GM12873 (cell line): Measurements from ENCODE around the gene ANKRD42.

ENCODE experiments used
- TF ChIP-seq, protein P1 (sequence below): IDR thresholded peaks from 2 replicates; pipeline ENCODE4 v1.5.1; 2012; ENCODE audit warnings: low read depth, mild to moderate bottlenecking, moderate library complexity, low read length, control low read depth; ENCODE audit not compliant: insufficient read depth; ENCODE audit errors: missing control alignments

ANKRD42 gene

DNA sequence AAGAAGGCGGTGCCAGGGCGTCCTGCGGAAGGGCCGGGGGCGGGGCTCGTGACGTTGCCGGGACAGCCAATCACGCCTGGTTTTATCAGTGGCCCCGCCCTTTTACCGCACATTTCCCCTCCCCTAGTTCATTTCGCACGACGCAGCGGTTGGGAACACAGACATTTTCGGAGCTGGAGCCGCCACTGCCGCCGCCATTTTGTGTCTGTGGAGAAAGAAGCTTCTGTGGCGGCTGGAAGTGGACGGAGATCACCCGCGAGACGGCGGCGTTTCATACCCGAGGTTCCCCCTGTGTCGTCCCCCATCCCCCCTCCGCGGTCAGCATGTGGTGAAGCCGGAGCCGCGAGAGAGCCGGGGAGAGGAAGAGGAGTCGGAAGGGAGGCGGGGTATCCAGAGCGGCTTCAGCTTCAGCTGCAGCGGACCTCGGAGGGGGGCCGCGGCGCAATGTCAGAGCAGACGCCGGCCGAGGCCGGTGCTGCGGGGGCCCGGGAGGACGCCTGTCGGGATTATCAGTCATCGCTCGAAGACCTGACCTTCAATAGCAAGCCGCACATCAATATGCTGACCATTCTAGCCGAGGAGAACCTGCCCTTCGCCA, 36.4 kb upstream of the ANKRD42 start, which contains the start of gene PCF11:
Gene PCF11, plus strand, starts transcription at position 136 of the 598 bp plus-strand sequence. Its CDS starts 309 bp downstream, at position 445.
- TF ChIP-seq, protein P1, sequence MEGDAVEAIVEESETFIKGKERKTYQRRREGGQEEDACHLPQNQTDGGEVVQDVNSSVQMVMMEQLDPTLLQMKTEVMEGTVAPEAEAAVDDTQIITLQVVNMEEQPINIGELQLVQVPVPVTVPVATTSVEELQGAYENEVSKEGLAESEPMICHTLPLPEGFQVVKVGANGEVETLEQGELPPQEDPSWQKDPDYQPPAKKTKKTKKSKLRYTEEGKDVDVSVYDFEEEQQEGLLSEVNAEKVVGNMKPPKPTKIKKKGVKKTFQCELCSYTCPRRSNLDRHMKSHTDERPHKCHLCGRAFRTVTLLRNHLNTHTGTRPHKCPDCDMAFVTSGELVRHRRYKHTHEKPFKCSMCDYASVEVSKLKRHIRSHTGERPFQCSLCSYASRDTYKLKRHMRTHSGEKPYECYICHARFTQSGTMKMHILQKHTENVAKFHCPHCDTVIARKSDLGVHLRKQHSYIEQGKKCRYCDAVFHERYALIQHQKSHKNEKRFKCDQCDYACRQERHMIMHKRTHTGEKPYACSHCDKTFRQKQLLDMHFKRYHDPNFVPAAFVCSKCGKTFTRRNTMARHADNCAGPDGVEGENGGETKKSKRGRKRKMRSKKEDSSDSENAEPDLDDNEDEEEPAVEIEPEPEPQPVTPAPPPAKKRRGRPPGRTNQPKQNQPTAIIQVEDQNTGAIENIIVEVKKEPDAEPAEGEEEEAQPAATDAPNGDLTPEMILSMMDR: no peak

GRCh38 chr11:83157594-83158356, 35.7 kb upstream of the ANKRD42 start:
- TF ChIP-seq, protein P1: no peak

GRCh38 chr11:83158357-83158786, 35.1 kb upstream of the ANKRD42 start:
- TF ChIP-seq, protein P1: no peak

- TF ChIP-seq, protein P1: no peak
Measured at GRCh38 chr11:83158965-83159901, 34.3 kb upstream of the ANKRD42 start.

DNA sequence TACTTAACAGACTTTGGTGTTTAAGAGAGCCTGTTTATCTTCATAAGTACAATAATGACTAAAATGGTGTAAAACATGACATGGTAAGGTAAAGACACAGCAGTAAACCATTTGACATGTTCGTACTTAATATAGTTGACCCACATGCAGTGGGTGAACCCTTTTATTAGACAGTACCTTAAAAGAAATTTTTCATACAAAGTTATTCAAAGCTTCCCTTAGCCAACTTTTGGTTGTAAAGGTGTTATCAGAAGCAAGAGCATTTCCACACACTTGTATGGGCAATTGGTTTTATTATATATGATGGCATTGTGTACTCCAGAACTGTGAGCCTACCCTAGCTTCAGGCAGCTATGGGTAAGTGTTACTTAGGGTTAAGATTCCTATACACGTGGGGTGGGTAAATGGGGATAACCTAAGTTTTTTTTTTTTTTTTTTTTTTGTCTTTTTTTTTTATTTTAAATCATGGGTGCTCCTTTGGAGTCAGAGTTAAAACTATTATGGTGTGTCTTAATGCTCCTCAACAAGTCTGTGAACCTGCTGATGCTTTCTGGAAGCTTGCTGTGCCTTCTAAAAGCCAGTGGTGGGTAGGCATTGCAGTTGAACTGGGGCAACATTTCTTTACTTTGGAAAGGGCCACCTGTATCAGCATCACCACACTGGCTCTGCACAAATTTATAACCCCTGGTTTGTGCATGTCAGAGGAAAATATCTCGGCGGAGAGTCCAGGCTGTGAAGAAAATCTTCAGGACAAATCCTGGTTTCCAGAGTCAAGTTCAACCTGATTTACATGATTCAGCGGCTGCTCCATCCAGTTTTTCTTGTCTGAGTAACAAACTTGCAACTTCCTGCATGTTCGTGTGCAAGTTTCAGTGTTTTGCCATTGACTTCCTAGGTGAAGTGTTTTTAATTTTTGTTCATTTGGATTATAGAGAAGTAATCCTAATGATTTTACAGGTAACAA, 33.3 kb upstream of the ANKRD42 start:
- TF ChIP-seq, protein P1: no peak

DNA sequence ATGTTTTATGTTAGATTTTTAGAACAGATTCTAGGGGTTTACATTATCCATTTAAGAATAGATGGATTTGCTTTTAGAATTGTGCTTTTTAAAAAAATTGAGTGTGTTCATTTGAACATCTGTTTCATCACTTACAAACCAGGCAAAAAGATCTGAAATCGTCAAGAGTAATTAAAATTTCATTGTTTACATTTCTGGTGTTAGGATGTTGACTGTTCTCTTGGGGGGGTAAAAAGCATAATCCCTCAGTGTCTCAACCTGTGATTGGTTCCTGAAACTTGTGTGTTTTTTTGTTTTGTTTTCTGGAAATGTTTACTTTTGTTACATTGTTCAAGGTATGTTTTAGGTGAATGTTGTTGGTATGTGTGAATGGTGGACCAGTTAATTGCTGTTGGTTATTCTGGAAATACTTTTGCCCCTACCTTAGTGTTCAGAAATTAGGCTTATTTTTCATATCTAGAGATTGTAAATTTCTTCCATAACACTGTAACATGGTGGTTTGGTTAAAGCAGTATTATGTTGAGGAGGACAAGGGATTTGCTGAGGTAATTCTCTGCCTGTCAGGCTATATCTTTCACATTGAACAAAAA, 31.8 kb upstream of the ANKRD42 start:
- TF ChIP-seq, protein P1: no peak
